GM18858 (cell line): ENCODE data around the gene SPEM3.

ENCODE experiments used
- ATAC-seq: cut with Tn5 transposase; IDR thresholded peaks from one replicate; pipeline ENCODE4 v1.9.1; 2021; ENCODE audit not compliant: unreplicated experiment

SPEM3 gene

DNA sequence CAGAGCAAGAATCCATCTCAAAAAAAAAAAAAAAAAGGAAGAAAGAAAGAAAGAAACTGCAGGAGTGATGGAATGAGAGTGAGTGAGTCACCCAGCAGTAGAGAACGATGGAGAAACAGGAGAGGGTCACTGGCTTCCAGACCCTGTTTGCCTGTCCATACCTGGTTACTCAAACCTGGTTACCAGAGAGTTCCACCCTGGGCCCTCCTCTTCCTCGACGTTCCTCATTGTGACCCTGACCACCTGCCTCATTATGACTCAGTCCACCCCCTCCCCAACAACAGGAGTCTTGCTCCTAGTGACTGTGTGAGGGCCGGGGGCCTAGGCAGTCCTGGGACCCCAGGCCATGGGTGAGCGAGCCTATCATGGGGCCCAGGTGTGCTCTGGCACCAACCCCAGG is at the start of gene SPEM3:
SPEM3 (plus strand) TSS at position 301 of the 400 bp plus-strand sequence; CDS start at position 347, 46 bp downstream.
- no peak for ATAC-seq

- no peak for ATAC-seq
These were observed 49.5 kb upstream of the SPEM3 start for GRCh38 chr17:7379134-7379533.

GRCh38 chr17:7380321-7380720 is 48.3 kb upstream of the SPEM3 start:
- no peak for ATAC-seq

GRCh38 chr17:7380855-7381683 is 47.6 kb upstream of the SPEM3 start, which contains the start of gene TNK1:
Gene TNK1, plus strand, starts transcription at chr17:7381089. Its CDS starts 1,838 bp downstream, at chr17:7382927.
- no peak for ATAC-seq

DNA sequence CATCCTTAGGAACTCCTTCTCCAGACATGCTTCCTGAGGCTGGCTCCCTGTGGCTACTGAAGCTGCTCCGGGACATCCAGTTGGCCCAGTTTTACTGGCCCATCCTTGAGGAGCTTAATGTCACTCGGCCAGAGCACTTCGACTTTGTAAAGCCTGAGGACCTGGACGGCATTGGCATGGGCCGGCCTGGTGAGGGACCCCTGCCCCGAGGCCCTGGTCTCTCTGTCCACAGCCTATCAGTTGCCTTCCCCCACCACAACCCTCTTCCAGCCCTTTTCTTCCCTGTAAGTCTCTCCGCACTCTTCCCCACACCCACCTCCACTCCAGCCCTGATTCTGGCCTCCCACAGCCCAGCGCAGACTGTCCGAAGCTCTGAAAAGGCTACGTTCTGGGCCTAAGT is 45.8 kb upstream of the SPEM3 start:
- no peak for ATAC-seq

DNA sequence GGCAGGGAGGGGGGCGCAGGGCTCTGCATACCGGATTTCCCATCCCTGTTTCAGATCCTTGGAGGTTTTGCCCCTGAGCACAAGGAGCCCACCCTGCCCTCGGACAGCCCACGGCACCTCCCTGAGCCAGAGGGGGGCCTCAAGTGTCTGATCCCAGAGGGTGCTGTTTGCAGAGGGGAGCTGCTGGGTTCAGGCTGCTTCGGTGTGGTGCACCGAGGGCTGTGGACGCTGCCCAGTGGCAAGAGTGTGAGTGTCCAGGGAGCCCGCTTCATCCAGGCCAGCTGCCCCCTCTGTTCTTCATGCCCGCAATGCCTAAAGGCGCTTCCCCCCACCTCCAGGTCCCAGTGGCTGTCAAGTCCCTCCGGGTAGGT is 45.3 kb upstream of the SPEM3 start:
- ATAC-seq: no peak

GRCh38 chr17:7383742-7384488 is 44.7 kb upstream of the SPEM3 start:
- peak; percentile 42 for ATAC-seq

- ATAC-seq: no peak
These were observed 44.1 kb upstream of the SPEM3 start for GRCh38 chr17:7384489-7385081.

- ATAC-seq: no peak
These were observed 39.8 kb upstream of the SPEM3 start for GRCh38 chr17:7388856-7389255.

- ATAC-seq: no peak
These were observed 38.4 kb upstream of the SPEM3 start for GRCh38 chr17:7389924-7390910.

DNA sequence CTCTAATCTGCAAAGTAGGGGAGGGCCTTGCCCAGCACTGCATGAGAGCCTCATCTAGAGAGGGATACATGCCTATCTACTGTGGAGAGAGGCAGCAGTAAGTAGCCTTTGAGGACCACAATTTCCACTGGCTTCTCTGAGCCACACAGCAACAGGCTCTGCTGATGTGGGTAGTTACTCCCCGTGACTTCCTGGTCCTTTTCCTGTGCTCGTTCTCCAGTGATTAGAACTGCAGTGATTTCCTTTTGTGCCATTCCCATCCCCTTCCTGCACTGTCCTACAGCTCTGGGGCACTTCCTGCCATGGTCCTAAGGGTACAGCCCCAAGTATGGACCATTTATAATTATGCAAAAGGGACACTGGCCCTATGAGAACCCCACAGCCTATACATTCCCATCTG is 37.4 kb upstream of the SPEM3 start:
- ATAC-seq: no peak

GRCh38 chr17:7392696-7393612 is 35.7 kb upstream of the SPEM3 start:
- ATAC-seq: no peak

GRCh38 chr17:7393613-7394451 is 34.8 kb upstream of the SPEM3 start:
- ATAC-seq: peak; percentile 14

DNA sequence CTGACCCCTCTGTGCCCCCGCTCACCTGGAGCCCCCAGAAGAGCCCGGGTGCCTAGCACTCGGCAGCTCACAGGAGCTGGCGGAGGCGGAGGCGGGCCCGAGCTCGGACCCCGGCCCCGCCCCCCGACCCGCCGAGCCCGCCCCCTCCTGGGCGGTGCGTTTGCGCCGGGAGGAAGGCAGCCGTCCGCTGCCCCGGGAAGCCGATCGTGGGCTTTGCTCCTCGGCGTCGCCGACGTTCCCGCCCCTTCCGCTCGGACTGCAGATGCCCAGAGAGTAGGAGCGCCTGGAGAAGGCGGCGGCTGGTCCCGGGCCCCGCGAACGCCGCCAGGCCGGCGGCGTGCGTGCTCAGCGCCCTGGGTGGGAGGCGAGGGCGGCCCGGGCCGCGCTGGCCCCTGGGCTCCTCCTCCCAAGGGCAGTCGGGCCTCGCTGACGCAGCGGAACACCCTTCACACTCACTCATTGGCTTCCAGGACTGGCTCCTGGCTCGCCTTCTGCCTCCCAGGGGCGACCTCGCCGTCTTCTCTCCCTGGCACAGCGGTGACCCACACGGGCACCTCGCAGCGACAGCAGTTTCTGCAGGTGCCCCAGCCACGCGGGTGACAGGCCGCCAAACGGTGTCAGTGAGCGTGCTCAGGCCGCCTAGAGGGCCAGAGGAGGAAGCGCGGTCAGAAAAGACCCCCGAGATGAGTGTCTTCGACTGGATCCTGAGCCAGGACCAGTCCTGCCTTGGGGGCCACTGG is 34.0 kb upstream of the SPEM3 start, which contains the start of gene PLSCR3:
PLSCR3 (minus strand) TSS at position 74 of the 740 bp plus-strand sequence. CDS start 415 bp downstream, outside the sequence.
- peak; percentile 46 for ATAC-seq

- no peak for ATAC-seq
These were observed 32.5 kb upstream of the SPEM3 start for GRCh38 chr17:7396147-7396546.

DNA sequence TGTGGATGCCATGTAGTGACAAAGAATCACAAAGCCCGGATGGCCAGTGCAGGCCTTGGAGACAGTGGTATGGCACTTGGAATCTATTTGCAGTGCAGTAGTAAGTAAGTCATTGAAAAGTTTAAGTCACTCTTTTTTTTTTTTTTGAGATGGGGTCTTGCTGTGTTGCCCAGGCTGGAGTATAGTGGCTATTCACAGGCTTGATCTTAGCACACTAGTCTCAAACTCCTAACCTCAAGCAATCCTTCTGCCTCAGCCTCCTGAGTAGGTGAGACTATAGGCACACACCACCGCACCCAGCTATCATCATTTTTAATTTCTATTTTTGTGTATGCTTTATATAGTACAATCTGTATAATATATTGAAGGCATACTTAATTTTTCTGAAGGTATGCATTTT is 30.0 kb upstream of the SPEM3 start:
- ATAC-seq: no peak

- no peak for ATAC-seq
These were observed 25.5 kb upstream of the SPEM3 start for GRCh38 chr17:7403043-7403726.

DNA sequence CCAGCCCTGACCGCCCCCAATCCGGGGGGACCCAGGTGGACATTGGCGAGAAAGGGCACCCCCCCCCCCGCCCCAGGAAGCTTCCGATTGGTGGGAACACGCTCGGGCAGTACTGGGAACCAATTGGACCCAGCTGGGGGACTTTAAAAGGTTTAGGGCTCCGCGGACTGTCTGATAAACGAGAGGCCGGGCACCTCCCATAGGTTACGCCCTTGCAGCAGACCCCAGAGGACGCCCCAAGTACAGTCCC is 25.0 kb upstream of the SPEM3 start:
- no peak for ATAC-seq
